ENCODE results near the gene CDIPT.

Gene CDIPT

GRCh38 chr16:29898135-29898803, 35.2 kb upstream of the CDIPT start:
- TF ChIP-seq, protein P1, sequence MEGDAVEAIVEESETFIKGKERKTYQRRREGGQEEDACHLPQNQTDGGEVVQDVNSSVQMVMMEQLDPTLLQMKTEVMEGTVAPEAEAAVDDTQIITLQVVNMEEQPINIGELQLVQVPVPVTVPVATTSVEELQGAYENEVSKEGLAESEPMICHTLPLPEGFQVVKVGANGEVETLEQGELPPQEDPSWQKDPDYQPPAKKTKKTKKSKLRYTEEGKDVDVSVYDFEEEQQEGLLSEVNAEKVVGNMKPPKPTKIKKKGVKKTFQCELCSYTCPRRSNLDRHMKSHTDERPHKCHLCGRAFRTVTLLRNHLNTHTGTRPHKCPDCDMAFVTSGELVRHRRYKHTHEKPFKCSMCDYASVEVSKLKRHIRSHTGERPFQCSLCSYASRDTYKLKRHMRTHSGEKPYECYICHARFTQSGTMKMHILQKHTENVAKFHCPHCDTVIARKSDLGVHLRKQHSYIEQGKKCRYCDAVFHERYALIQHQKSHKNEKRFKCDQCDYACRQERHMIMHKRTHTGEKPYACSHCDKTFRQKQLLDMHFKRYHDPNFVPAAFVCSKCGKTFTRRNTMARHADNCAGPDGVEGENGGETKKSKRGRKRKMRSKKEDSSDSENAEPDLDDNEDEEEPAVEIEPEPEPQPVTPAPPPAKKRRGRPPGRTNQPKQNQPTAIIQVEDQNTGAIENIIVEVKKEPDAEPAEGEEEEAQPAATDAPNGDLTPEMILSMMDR (IDR thresholded peaks at IDR 0.05; ENCODE audit: control extremely low read depth, extremely low read depth, low read depth, missing control alignments) = no peak
- DNase-seq (ENCODE audit: extremely low spot score) = no peak
- ChIA-PET POLR2A (no interaction called here), CTCF (interaction anchor here (1.3 kb wide), 1 partner anchor 14 kb away, joined by 3 read pairs; no protein-coding TSS in a partner anchor)

- no peak for DNase-seq (ENCODE audit: extremely low spot score)
- POLR2A ChIA-PET = no interaction called here
- TF ChIP-seq, protein P1 (IDR thresholded peaks at IDR 0.05; ENCODE audit: control extremely low read depth, extremely low read depth, low read depth, missing control alignments) = no peak
- CTCF ChIA-PET = no interaction called here
These were observed 34.3 kb upstream of the CDIPT start for GRCh38 chr16:29897333-29897732.

- no peak for DNase-seq (ENCODE audit: extremely low spot score)
- ChIA-PET CTCF (no interaction called here), POLR2A (no interaction called here)
- TF ChIP-seq, protein P1 (IDR thresholded peaks at IDR 0.05; ENCODE audit: control extremely low read depth, extremely low read depth, low read depth, missing control alignments) = no peak
These were observed 33.8 kb upstream of the CDIPT start for GRCh38 chr16:29896841-29897240.

- ChIA-PET CTCF (interaction anchor here (1.4 kb wide), 1 partner anchor 46 kb away, joined by 4 read pairs; no protein-coding TSS in a partner anchor), POLR2A (no interaction called here)
- no peak for DNase-seq (ENCODE audit: extremely low spot score)
- TF ChIP-seq, protein P1 (IDR thresholded peaks at IDR 0.05; ENCODE audit: control extremely low read depth, extremely low read depth, low read depth, missing control alignments) = no peak
These were observed 31.3 kb upstream of the CDIPT start for GRCh38 chr16:29894352-29894751.

DNA sequence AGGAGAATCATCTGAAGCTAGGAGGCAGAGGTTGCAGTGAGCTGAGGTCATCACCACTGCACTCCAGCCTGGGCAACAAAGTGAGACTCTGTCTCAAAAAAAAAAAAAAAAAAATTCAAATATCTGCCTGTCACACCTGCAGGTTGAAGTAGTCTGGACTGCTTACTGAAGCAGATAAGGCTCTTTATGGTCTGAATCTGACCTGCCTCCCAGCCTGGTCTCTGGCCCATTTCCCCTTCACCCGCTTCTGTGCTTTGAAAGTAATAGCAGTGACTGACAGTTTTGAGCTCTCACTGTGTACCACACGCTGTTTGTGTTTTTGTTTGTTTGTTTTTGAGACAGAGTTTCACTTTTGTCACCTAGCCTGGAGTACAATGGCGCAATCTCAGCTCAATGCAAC, 30.5 kb upstream of the CDIPT start:
- ChIA-PET CTCF (interaction anchor here (1.4 kb wide), 1 partner anchor 45 kb away, joined by 4 read pairs; no protein-coding TSS in a partner anchor), POLR2A (interaction anchor here (0.7 kb wide), 1 partner anchor 34 kb away, joined by 5 read pairs; no protein-coding TSS in a partner anchor)
- no peak for DNase-seq (ENCODE audit: extremely low spot score)
- TF ChIP-seq, protein P1 (IDR thresholded peaks at IDR 0.05; ENCODE audit: control extremely low read depth, extremely low read depth, low read depth, missing control alignments) = no peak

GRCh38 chr16:29892458-29892813, 29.4 kb upstream of the CDIPT start:
- TF ChIP-seq, protein P1 (IDR thresholded peaks at IDR 0.05; ENCODE audit: control extremely low read depth, extremely low read depth, low read depth, missing control alignments) = no peak
- CTCF ChIA-PET = no interaction called here
- no peak for DNase-seq (ENCODE audit: extremely low spot score)
- POLR2A ChIA-PET = no interaction called here

All from GM10248 (cell line).